ENCODE results near the gene YWHAG. TPM values are rescaled to one million over a fixed set of nuclear protein-coding genes. Genes with fewer than 3 reads are reported as not detected.
"Not testable (repeated sequence)": the region's sequence is repeated elsewhere in the genome, so short reads cannot be mapped to it uniquely, and the experiment has no call there.

YWHAG gene
- total RNA-seq, result 100 to 1,000 TPM; 103 to 143 TPM

DNA sequence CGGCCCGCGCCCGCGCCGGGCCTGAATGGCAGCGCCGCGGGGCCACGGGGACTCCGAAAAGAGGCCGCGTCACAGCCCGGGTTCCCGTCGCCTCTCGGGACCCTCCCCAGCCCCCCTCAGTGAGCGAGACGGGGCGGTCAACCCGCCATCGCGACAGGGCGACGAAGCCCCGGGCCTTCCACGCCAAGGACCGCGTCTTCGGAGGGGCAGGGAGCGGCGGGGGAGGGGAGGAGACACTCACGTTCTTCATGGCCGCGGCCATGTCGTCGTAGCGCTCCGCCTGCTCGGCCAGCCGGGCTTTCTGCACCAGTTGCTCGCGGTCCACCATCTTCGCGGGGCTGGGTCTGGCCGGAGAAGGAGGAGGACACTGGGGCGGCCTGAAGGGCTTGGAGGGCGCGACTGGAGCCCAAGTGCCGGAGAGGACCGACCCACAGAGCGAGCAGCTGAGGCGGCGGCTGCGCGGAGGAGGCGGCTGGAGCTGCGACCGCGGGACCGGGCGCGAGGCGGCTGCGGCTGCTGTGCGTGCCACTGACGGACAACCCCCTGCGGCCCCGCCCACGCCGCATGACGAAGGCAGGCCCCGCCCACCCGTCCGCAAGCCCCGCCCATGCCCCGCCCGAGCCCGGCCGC is at the start of gene YWHAG:
TSS of gene YWHAG (minus strand) at position 511 of the 630 bp plus-strand sequence. CDS start at position 328, 183 bp downstream.
- ATAC-seq (peak; percentile 73 to 76), DNase-seq (ENCODE audit: low spot score in 2 of 2) (peak; percentile 86 to 93)
- Mint-ChIP-seq H3K9me3 (no peaks in the 10 kb centered on the region), H3K27ac (peak within 1 kb of the TSS; percentile 96 to 98), H3K36me3 (peaks cover 29 to 39% of the 10 kb centered on the region in 2 donors)

- Mint-ChIP-seq H3K9me3 (no peaks in the 10 kb centered on the region), H3K27ac (no peak overlapping the region), H3K36me3 (no peaks in the 10 kb centered on the region)
- ATAC-seq (no peak), DNase-seq (ENCODE audit: low spot score in 2 of 2) (no peak)
These were observed 49.4 kb upstream of the YWHAG start for GRCh38 chr7:76408121-76408560.

- ATAC-seq (no peak), DNase-seq (ENCODE audit: low spot score in 2 of 2) (no peak)
- Mint-ChIP-seq H3K27ac (no peak overlapping the region), H3K9me3 (no peaks in the 10 kb centered on the region), H3K36me3 (no peaks in the 10 kb centered on the region)
These were observed 48.9 kb upstream of the YWHAG start for GRCh38 chr7:76407718-76408117.

DNA sequence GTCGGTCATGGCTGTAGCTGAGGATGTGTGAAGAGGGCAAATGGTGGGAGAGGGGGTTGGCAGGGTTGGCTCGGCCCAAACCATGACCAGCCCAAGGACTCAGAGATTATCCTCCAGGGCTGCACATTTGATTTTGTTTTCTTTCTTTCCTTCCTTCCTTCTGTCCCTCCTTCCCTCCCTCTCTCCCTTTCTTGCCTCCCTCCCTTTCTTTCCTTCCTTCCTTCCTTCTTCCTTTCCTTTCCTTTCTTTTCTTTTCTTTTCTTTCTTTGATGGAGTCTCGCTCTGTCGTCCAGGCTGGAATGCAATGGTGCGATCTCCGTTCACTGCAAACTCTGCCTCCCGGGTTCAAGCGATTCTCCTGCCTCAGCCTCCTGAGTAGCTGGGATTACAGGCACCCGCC is 46.9 kb upstream of the YWHAG start:
- Mint-ChIP-seq H3K36me3 (no peaks in the 10 kb centered on the region), H3K27ac (no peak overlapping the region), H3K9me3 (no peaks in the 10 kb centered on the region)
- DNase-seq (ENCODE audit: low spot score in 2 of 2), result no peak
- no peak for ATAC-seq

GRCh38 chr7:76403780-76404494 is 45.1 kb upstream of the YWHAG start:
- no peak for DNase-seq (ENCODE audit: low spot score in 2 of 2)
- Mint-ChIP-seq H3K36me3 (no peaks in the 10 kb centered on the region), H3K9me3 (no peaks in the 10 kb centered on the region), H3K27ac (peak overlapping the region; percentile 12 to 73)
- ATAC-seq, result no peak

GRCh38 chr7:76403097-76403496 is 44.3 kb upstream of the YWHAG start:
- not testable (repeated sequence) for DNase-seq (ENCODE audit: low spot score in 2 of 2); ATAC-seq; H3K9me3 Mint-ChIP-seq; H3K36me3 Mint-ChIP-seq; H3K27ac Mint-ChIP-seq

- ATAC-seq, result no peak
- no peaks in the 10 kb centered on the region for H3K36me3 Mint-ChIP-seq
- no peak for DNase-seq (ENCODE audit: low spot score in 2 of 2)
- no peak overlapping the region for H3K27ac Mint-ChIP-seq
- H3K9me3 Mint-ChIP-seq, result no peaks in the 10 kb centered on the region
These were observed 41.5 kb upstream of the YWHAG start for GRCh38 chr7:76400248-76400647.

GRCh38 chr7:76397409-76398183 is 38.8 kb upstream of the YWHAG start:
- H3K27ac Mint-ChIP-seq, result peak overlapping the region; percentile 56 to 77
- ATAC-seq (peak; percentile 56 to 69), DNase-seq (ENCODE audit: low spot score in 2 of 2) (peak; percentile 81 to 85)
- no peaks in the 10 kb centered on the region for H3K36me3 Mint-ChIP-seq
- H3K9me3 Mint-ChIP-seq, result no peaks in the 10 kb centered on the region

DNA sequence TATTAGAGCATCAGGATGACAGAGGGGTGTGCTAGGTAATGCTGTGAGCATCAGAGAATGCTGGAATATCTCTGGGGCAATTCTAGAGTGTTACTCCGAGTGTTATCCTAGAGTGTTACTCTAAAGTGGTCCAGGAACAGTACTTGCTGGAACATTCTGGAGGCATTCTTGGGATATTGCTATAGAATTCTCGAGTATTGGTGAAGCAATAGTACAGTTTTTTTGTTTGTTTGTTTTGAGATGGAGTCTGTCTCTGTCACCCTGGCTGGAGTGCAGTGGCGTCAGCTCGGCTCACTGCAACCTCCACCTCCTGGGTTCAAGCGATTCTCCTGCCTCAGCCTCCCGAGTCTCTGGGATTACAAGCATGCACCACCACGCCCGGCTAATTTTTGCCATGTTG is 38.1 kb upstream of the YWHAG start:
- no peaks in the 10 kb centered on the region for H3K36me3 Mint-ChIP-seq
- H3K9me3 Mint-ChIP-seq, result no peaks in the 10 kb centered on the region
- no peak overlapping the region for H3K27ac Mint-ChIP-seq
- ATAC-seq (no peak), DNase-seq (ENCODE audit: low spot score in 2 of 2) (no peak)

DNA sequence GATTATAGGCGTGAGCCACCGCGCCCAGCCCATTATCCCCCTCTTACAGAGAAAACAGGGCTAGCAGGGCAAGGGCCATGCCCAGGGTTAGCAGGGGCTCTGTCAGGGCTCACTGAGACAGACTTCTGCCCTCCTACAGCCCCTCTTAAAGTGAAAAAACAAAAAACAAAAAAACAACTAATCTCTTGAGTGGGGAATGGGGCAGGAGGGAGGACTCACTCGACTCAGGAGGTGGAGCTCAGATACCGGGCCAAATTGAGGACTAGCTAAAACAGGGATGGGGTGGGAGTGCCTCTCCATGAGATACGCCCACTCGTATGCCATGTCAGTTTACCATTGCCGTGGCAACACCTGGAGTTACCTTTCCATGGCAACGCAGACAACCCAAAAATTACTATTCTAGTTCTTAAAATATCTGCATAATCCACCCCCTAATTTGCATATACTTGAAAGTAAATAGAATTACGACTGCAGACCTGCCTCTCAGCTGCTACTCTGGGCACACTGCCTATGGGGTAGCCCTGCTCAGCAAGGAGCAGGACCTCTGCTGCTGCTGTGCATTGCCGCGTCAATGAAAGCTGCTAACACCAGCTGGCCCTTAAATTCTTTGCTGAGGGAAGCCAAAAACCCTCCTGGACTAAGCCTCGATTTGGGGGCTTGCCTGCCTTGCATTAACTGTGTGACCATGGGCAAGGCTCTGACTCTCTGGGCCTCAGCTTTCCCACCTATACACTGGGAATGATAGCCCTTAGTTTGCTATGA is 37.4 kb upstream of the YWHAG start:
- ATAC-seq (no peak), DNase-seq (ENCODE audit: low spot score in 2 of 2) (no peak)
- Mint-ChIP-seq H3K27ac (no peak overlapping the region), H3K36me3 (no peaks in the 10 kb centered on the region), H3K9me3 (no peaks in the 10 kb centered on the region)

DNA sequence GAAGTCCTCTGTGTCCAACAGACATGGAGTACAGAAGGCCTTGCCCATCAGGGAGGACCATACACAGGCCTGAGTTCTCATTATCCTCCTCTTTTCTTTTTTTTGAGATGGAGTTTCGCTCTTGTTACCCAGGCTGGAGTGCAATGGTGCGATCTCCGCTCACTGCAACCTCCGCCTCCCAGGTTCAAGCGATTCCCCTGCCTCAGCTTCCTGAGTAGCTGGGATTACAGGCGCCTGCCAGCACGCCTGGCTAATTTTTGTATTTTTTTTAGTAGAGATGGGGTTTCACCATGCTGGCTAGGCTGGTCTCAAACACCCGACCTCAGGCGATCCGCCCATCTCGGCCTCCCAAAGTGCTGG is 36.8 kb upstream of the YWHAG start:
- H3K36me3 Mint-ChIP-seq; H3K9me3 Mint-ChIP-seq; ATAC-seq; DNase-seq (ENCODE audit: low spot score in 2 of 2); H3K27ac Mint-ChIP-seq: not testable (repeated sequence)

GRCh38 chr7:76394957-76395356 is 36.2 kb upstream of the YWHAG start:
- DNase-seq (ENCODE audit: low spot score in 2 of 2) (no peak), ATAC-seq (no peak)
- H3K9me3 Mint-ChIP-seq, result no peaks in the 10 kb centered on the region
- no peaks in the 10 kb centered on the region for H3K36me3 Mint-ChIP-seq
- H3K27ac Mint-ChIP-seq, result no peak overlapping the region

DNA sequence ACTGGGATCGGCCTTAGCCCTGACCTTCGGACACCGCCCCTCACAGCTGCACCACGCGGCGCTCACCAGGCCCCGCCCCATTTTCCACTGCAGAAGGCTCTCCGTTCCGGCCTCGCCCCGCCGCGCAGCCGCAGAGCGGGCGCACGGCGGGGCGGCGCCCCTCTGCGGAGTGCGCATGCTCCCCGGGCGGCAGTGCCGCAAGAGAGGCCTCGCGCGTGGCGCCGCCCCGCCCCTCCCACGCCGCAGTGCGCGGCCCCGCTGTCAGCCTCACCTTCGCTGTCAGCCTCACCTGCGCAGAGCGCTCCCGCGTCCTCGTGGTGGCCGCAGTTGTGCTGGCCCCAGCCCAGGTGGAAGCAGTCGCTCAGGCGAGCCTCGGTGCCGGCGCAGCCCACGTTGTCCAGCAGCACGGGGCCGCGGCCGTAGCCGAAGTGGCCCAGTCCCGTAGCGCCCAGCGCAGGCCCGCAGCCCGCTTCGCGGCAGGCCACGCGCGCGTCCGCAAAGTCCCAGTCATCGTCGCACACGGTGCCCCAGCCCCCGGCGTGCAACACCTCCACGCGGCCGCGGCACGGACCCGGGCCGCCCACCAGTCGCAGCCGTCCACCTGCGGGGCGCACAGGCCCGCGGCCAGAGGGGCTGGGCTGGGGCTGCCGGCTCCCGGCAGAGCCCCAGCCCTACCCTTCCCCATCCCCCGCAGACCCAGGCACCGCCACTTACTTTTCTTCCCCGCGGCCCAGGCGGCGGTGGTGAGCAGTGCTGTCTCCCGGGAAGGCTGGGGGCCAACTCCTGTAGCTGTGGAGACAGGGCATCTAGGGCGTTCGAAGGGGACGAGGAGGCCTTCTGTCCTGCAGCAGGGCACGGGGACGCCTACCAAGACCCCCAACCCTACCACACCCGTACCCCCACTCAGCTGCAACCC is 34.6 kb upstream of the YWHAG start:
- ATAC-seq (peak; percentile 87 to 88), DNase-seq (ENCODE audit: low spot score in 2 of 2) (peak; percentile 93 to 96)
- no peaks in the 10 kb centered on the region for H3K9me3 Mint-ChIP-seq
- no peaks in the 10 kb centered on the region for H3K36me3 Mint-ChIP-seq
- peak overlapping the region; percentile 69 to 88 for H3K27ac Mint-ChIP-seq

DNA sequence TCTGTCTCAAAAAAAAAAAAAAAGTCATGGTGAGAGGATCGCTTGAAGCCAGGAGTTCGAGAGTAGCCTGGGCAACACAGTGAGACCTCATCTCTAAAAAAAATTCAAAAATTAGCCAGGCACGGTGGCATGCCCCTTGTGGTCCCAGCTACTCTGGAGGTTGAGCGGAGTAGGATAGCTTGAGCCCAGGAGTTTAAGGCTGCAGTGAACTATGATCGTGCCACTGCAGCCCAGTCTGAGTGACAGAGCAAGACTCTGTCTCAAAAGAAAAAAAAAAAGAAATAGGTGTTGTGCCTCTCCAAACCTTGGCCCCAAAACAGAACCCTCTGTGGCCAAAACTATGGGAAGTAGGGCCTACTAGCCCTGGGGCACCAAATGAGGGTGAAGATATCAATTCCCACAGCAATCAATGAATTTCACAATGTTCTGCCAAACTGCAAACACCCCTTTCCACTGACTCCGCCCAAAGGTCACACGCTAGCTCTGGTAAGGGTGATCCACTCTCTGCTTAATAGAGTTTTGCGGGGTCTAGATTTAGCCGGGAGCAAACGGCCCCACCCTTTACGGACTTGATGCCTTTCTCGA is 33.8 kb upstream of the YWHAG start:
- DNase-seq (ENCODE audit: low spot score in 2 of 2) (no peak), ATAC-seq (peak in 1 of 2 donors; percentile 2)
- no peaks in the 10 kb centered on the region for H3K36me3 Mint-ChIP-seq
- H3K9me3 Mint-ChIP-seq, result no peaks in the 10 kb centered on the region
- peak overlapping the region; percentile 69 to 88 for H3K27ac Mint-ChIP-seq

GRCh38 chr7:76390092-76390491 is 31.3 kb upstream of the YWHAG start:
- ATAC-seq (no peak), DNase-seq (ENCODE audit: low spot score in 2 of 2) (no peak)
- Mint-ChIP-seq H3K9me3 (no peaks in the 10 kb centered on the region), H3K27ac (peak overlapping the region in 1 of 2 donors; percentile 56), H3K36me3 (no peaks in the 10 kb centered on the region)

Measured in activated naive CD4-positive, alpha-beta T cell treated with anti-CD3 and anti-CD28 coated beads, Interleukin-2, amount 50 U/mL, for 72 hours (primary cell).